Brain pericyte (primary cell): Measurements from ENCODE around the gene AK5.

ENCODE experiments used
- DNase-seq: peaks from one replicate; pipeline ENCODE4 v3.0.0-alpha.2; 2012; ENCODE audit warnings: low read depth, low spot score

AK5 gene

GRCh38 chr1:77541162-77541545 is 259.3 kb downstream of the AK5 start:
- DNase-seq, result no peak

- DNase-seq, result no peak
Measured at GRCh38 chr1:77542813-77543420, 261.1 kb downstream of the AK5 start.

- no peak for DNase-seq
Measured at GRCh38 chr1:77543822-77544448, 262.1 kb downstream of the AK5 start.

GRCh38 chr1:77544845-77545244 is 263.0 kb downstream of the AK5 start:
- DNase-seq, result no peak

- no peak for DNase-seq
Measured at GRCh38 chr1:77545970-77546369, 264.2 kb downstream of the AK5 start.

GRCh38 chr1:77546890-77547289 is 265.1 kb downstream of the AK5 start:
- DNase-seq, result no peak

- DNase-seq, result no peak
Measured at GRCh38 chr1:77548285-77548684, 266.5 kb downstream of the AK5 start.

- no peak for DNase-seq
Measured at GRCh38 chr1:77550135-77550534, 268.3 kb downstream of the AK5 start.

GRCh38 chr1:77552626-77553025 is 270.8 kb downstream of the AK5 start:
- DNase-seq, result no peak

GRCh38 chr1:77553568-77554291 is 271.9 kb downstream of the AK5 start:
- DNase-seq, result no peak

- DNase-seq, result no peak
Measured at GRCh38 chr1:77556045-77556444, 274.2 kb downstream of the AK5 start.

- DNase-seq, result no peak
Measured at GRCh38 chr1:77557053-77557452, 275.2 kb downstream of the AK5 start.

GRCh38 chr1:77558591-77559164 is 276.9 kb downstream of the AK5 start:
- DNase-seq, result no peak

- no peak for DNase-seq
Measured at GRCh38 chr1:77560741-77561140, 278.9 kb downstream of the AK5 start.

- no peak for DNase-seq
Measured at GRCh38 chr1:77562596-77563150, 280.9 kb downstream of the AK5 start.

- DNase-seq, result no peak
Measured at GRCh38 chr1:77565321-77565720, 283.5 kb downstream of the AK5 start.

- DNase-seq, result no peak
Measured at GRCh38 chr1:77571642-77572041, 289.8 kb downstream of the AK5 start.

GRCh38 chr1:77579547-77579946 is 297.7 kb downstream of the AK5 start:
- no peak for DNase-seq

GRCh38 chr1:77582905-77583304 is 301.1 kb downstream of the AK5 start:
- DNase-seq, result no peak

- DNase-seq, result no peak
Measured at GRCh38 chr1:77583483-77583882, 301.7 kb downstream of the AK5 start.

GRCh38 chr1:77584884-77585283 is 303.1 kb downstream of the AK5 start:
- no peak for DNase-seq

- DNase-seq, result no peak
Measured at GRCh38 chr1:77585610-77586314, 303.9 kb downstream of the AK5 start.
